Fibroblast of lung (primary cell): ENCODE measurements around the gene MGLL. TPM values are rescaled to one million over a fixed set of nuclear protein-coding genes. Genes with fewer than 3 reads are reported as not detected.

Source experiments
- DNase-seq, 2 donors: peaks; one replicate each; pipeline versions ENCODE4 v3.0.0 to v3.0.0-alpha.2; 2010; ENCODE audit warnings: low read depth in 2 of 2
- H2AFZ ChIP-seq: 2 replicates; pipeline ENCODE4 v1.5.1; 2012; ENCODE audit warnings: low read length, control low read depth, inconsistent platforms
- H3K27ac ChIP-seq: 2 replicates; pipeline ENCODE4 v1.5.1; 2011; ENCODE audit warnings: low read length, control low read depth; ENCODE audit not compliant: insufficient read depth
- H3K27me3 ChIP-seq: 2 replicates; pipeline ENCODE4 v1.5.1; 2011; ENCODE audit warnings: mild to moderate bottlenecking, low read length; ENCODE audit not compliant: control insufficient read depth, insufficient read depth
- H3K36me3 ChIP-seq: 2 replicates; pipeline ENCODE4 v1.5.1; 2011; ENCODE audit warnings: low read length; ENCODE audit not compliant: control insufficient read depth, insufficient read depth
- H3K4me1 ChIP-seq: 2 replicates; pipeline ENCODE4 v1.5.1; 2011; ENCODE audit warnings: low read length; ENCODE audit not compliant: control insufficient read depth, insufficient read depth; ENCODE audit errors: extremely low read depth
- H3K4me2 ChIP-seq: 2 replicates; pipeline ENCODE4 v1.5.1; 2011; ENCODE audit warnings: low read length, control low read depth; ENCODE audit not compliant: insufficient read depth; ENCODE audit errors: extremely low read depth
- H3K4me3 ChIP-seq, 4 experiments: fragments of 200-600 bp in 1 of 4; sonication (generic) in 1 of 4; replicated peaks in 1 of 4; 2 replicates each; pipeline ENCODE4 v1.5.1; 2011 to 2016; ENCODE audit warnings: low read length in 4 of 4, low read depth in 3 of 4, mild to moderate bottlenecking in 3 of 4, control low read depth in 2 of 4, inconsistent platforms in 1 of 4, mixed read lengths in 1 of 4; ENCODE audit not compliant: insufficient read depth in 1 of 4; ENCODE audit errors: control extremely low read depth in 1 of 4
- H3K79me2 ChIP-seq: 2 replicates; pipeline ENCODE4 v1.5.1; 2012; ENCODE audit warnings: mild to moderate bottlenecking, low read length, inconsistent platforms; ENCODE audit not compliant: control insufficient read depth, insufficient read depth
- H3K9ac ChIP-seq: 2 replicates; pipeline ENCODE4 v1.5.1; 2011; ENCODE audit warnings: mild to moderate bottlenecking, low read length, control low read depth; ENCODE audit not compliant: insufficient read depth
- H3K9me3 ChIP-seq: 2 replicates; pipeline ENCODE4 v1.5.1; 2012; ENCODE audit warnings: low read depth, low read length; ENCODE audit not compliant: control insufficient read depth, insufficient read depth
- H4K20me1 ChIP-seq: 2 replicates; pipeline ENCODE4 v1.5.1; 2011; ENCODE audit warnings: low read length; ENCODE audit not compliant: control insufficient read depth, insufficient read depth; ENCODE audit errors: extremely low read depth
- CTCF ChIP-seq, 2 donors: IDR thresholded peaks in 1 of 2; conservative IDR thresholded peaks in 1 of 2; 1 replicate in 1 of 2; 2 replicates in 1 of 2; pipeline ENCODE4 v1.5.1; 2011 to 2012; ENCODE audit warnings: low read length in 2 of 2, control low read depth in 1 of 2, inconsistent platforms in 1 of 2, low read depth in 1 of 2, mild to moderate bottlenecking in 1 of 2
- EZH2 ChIP-seq: IDR thresholded peaks from 2 replicates; pipeline ENCODE4 v1.5.1; 2012; ENCODE audit warnings: low read length, control low read depth, mild to moderate bottlenecking; ENCODE audit errors: missing control alignments
- polyA plus RNA-seq, 2 donors: library from polyadenylated mRNA; depleted of rRNA in 1 of 2; stranded (reverse) in 1 of 2; unstranded in 1 of 2; fragments of >200 nt; gene quantifications; 2 replicates each; pipeline ENCODE4 v1.2.1, GENCODE V29; 2011 to 2012; ENCODE audit warnings: missing spikeins in 1 of 2
- total RNA-seq: library from RNA; depleted of rRNA; stranded (reverse); fragments of >200 nt; gene quantifications from 2 replicates; pipeline ENCODE4 v1.2.1, GENCODE V29; 2014

Gene MGLL
- total and polyA plus RNA-seq, 2 donors (not counting 1 experiment from before 2014, with no cell fraction given), result 60.1 to 122 TPM

GRCh38 chr3:127720161-127720823, 102.0 kb downstream of the MGLL start:
- H3K36me3 ChIP-seq, result peaks cover 9% of the 10 kb centered on the region
- H2AFZ ChIP-seq, result no peak overlapping the region
- peaks cover 2% of the 10 kb centered on the region for H3K4me1 ChIP-seq
- no peak overlapping the region for H3K4me2 ChIP-seq
- H3K9me3 ChIP-seq, result no peaks in the 10 kb centered on the region
- H4K20me1 ChIP-seq, result no peaks in the 10 kb centered on the region
- no peak overlapping the region for H3K27ac ChIP-seq
- no peak for TF ChIP-seq CTCF (conservative IDR thresholded peaks at IDR 0.05 in 1 of 2, IDR thresholded peaks at IDR 0.05 in 1 of 2; ENCODE audit: low read depth in 1 of 2, low read length in 2 of 2)
- no peak for TF ChIP-seq EZH2
- no peak for DNase-seq
- no peaks in the 10 kb centered on the region for H3K27me3 ChIP-seq
- no peaks in the 10 kb centered on the region for H3K79me2 ChIP-seq
- no peak overlapping the region for H3K4me3 ChIP-seq
- no peak overlapping the region for H3K9ac ChIP-seq

GRCh38 chr3:127719369-127719768, 102.9 kb downstream of the MGLL start:
- H3K4me3 ChIP-seq, result no peak overlapping the region
- no peak overlapping the region for H3K27ac ChIP-seq
- H3K36me3 ChIP-seq, result peaks cover 8% of the 10 kb centered on the region
- H3K79me2 ChIP-seq, result no peaks in the 10 kb centered on the region
- no peaks in the 10 kb centered on the region for H3K27me3 ChIP-seq
- no peak overlapping the region for H2AFZ ChIP-seq
- TF ChIP-seq CTCF (conservative IDR thresholded peaks at IDR 0.05 in 1 of 2, IDR thresholded peaks at IDR 0.05 in 1 of 2; ENCODE audit: low read depth in 1 of 2, low read length in 2 of 2) (no peak), EZH2 (no peak)
- H3K9me3 ChIP-seq, result no peaks in the 10 kb centered on the region
- H3K4me2 ChIP-seq, result no peak overlapping the region
- no peak for DNase-seq
- H3K9ac ChIP-seq, result no peak overlapping the region
- peaks cover 2% of the 10 kb centered on the region for H3K4me1 ChIP-seq
- H4K20me1 ChIP-seq, result no peaks in the 10 kb centered on the region

- Histone ChIP-seq H3K36me3 (peaks cover 10% of the 10 kb centered on the region), H3K9ac (no peak overlapping the region), H2AFZ (no peak overlapping the region), H3K79me2 (no peaks in the 10 kb centered on the region), H3K4me2 (no peak overlapping the region), H3K9me3 (no peaks in the 10 kb centered on the region), H4K20me1 (no peaks in the 10 kb centered on the region), H3K4me1 (peaks cover 2% of the 10 kb centered on the region), H3K4me3 (no peak overlapping the region), H3K27ac (no peak overlapping the region), H3K27me3 (no peaks in the 10 kb centered on the region)
- no peak for TF ChIP-seq CTCF (conservative IDR thresholded peaks at IDR 0.05 in 1 of 2, IDR thresholded peaks at IDR 0.05 in 1 of 2; ENCODE audit: low read depth in 1 of 2, low read length in 2 of 2)
- no peak for TF ChIP-seq EZH2
- DNase-seq, result no peak
Measured at GRCh38 chr3:127718916-127719290, 103.4 kb downstream of the MGLL start.
